NT2/D1 (cell line): ENCODE measurements around the gene PANK1.

Source experiments
- SUZ12 ChIP-seq: IDR thresholded peaks from 2 replicates; pipeline ENCODE4 v1.6.1; 2011; ENCODE audit not compliant: insufficient read length, insufficient read depth; ENCODE audit errors: extremely low read depth
- YY1 ChIP-seq: IDR thresholded peaks from 2 replicates; pipeline ENCODE4 v1.6.1; 2011; ENCODE audit not compliant: insufficient read length, insufficient read depth
- ZNF274 ChIP-seq: IDR thresholded peaks from 2 replicates; pipeline ENCODE4 v1.6.1; 2011; ENCODE audit warnings: mild to moderate bottlenecking, low read depth, low read length

DNA sequence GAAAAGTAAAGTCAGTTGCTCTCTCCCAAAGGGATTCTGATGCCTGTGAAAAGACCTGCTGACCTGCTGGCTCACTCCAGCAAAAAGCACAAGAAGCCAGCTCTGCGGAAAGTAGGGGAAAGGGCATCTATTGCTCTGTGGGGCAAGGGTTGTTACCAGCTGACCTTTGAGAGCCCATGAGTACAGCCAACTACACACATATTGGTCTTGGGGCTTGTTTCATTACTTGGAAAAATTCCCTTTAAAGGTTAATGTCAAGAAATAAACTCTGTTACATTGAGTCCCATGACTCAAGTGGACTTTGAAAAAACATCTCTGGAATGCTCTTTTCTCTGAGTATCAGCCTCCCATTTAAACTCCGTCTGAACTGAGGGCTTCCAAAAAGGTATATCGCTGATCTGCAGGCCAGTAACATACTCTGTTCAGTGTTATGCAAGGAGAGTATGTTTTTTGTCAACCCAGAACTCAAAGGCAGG is 53.2 kb downstream of the PANK1 start:
- no peak for TF ChIP-seq ZNF274
- no peak for TF ChIP-seq YY1
- no peak for TF ChIP-seq SUZ12
